ENCODE data around the gene ZNF318.

GRCh38 chr6:43331891-43332290 lies 37.6 kb downstream of the ZNF318 start:
- TF ChIP-seq POLR2A (IDR thresholded peaks at IDR 0.05; ENCODE audit: low read depth, low read length), result no peak
- no peak for TF ChIP-seq POLR2AphosphoS5 (IDR thresholded peaks at IDR 0.05; ENCODE audit: low read depth, low read length)

Measured in GM12892 (cell line).